Mammary epithelial cell (primary cell): ENCODE measurements around the gene GSS.

Experiments used
- EZH2 ChIP-seq: IDR thresholded peaks from 2 replicates; pipeline ENCODE4 v1.6.1; 2012; ENCODE audit warnings: low read length, inconsistent platforms, borderline replicate concordance
- TF ChIP-seq, protein P1 (sequence below), 2 donors: IDR thresholded peaks in 1 of 2; conservative IDR thresholded peaks in 1 of 2; 2 replicates each; pipeline ENCODE4 v1.5.1; 2011 to 2012; ENCODE audit warnings: inconsistent platforms in 2 of 2, low read length in 2 of 2, mild to moderate bottlenecking in 2 of 2, control low read depth in 1 of 2, low read depth in 1 of 2; ENCODE audit not compliant: insufficient read depth in 1 of 2; ENCODE audit errors: extremely low read depth in 1 of 2

DNA sequence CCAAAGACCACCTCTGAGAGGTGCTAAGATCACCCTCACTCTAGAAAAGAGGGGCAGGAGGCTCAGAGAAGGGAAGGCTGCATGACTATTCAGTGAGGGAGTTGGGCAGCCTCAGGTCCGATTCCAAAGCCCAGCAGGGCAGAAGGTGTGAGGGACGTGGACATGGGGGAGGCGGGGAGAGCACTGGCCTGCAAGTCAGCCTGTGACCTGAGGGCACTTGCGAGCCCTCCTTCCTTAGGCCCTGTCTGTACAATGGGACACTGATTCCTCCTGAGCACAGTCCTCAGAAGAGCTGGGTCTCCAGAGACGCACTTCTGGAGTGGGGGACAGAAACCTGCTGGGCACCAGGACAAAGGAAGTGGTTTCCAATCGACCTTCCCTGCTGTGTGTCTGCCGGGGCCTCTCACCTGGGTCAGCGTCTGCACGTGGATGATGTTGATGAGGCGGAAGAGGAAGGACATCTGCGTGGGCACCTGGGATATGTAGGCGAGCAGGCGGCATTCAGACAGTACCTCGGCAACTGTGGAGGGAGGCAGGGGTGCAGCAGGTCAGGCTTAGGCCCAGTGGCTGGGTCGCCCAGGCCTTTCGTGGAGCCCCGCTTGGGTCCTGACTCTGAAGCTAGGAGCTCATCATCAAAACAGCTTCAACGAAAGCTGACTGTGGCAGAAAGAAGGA lies 48.6 kb upstream of the GSS start:
- TF ChIP-seq, protein P1, sequence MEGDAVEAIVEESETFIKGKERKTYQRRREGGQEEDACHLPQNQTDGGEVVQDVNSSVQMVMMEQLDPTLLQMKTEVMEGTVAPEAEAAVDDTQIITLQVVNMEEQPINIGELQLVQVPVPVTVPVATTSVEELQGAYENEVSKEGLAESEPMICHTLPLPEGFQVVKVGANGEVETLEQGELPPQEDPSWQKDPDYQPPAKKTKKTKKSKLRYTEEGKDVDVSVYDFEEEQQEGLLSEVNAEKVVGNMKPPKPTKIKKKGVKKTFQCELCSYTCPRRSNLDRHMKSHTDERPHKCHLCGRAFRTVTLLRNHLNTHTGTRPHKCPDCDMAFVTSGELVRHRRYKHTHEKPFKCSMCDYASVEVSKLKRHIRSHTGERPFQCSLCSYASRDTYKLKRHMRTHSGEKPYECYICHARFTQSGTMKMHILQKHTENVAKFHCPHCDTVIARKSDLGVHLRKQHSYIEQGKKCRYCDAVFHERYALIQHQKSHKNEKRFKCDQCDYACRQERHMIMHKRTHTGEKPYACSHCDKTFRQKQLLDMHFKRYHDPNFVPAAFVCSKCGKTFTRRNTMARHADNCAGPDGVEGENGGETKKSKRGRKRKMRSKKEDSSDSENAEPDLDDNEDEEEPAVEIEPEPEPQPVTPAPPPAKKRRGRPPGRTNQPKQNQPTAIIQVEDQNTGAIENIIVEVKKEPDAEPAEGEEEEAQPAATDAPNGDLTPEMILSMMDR (conservative IDR thresholded peaks at IDR 0.05 in 1 of 2, IDR thresholded peaks at IDR 0.05 in 1 of 2; ENCODE audit: extremely low read depth in 1 of 2, insufficient read depth in 1 of 2, low read depth in 1 of 2, low read length in 2 of 2), result no peak
- TF ChIP-seq EZH2, result no peak
